ENCODE measurements around the gene MT1M.
"Not testable (repeated sequence)": the region's sequence is repeated elsewhere in the genome, so short reads cannot be mapped to it uniquely, and the experiment has no call there.

MT1M gene

DNA sequence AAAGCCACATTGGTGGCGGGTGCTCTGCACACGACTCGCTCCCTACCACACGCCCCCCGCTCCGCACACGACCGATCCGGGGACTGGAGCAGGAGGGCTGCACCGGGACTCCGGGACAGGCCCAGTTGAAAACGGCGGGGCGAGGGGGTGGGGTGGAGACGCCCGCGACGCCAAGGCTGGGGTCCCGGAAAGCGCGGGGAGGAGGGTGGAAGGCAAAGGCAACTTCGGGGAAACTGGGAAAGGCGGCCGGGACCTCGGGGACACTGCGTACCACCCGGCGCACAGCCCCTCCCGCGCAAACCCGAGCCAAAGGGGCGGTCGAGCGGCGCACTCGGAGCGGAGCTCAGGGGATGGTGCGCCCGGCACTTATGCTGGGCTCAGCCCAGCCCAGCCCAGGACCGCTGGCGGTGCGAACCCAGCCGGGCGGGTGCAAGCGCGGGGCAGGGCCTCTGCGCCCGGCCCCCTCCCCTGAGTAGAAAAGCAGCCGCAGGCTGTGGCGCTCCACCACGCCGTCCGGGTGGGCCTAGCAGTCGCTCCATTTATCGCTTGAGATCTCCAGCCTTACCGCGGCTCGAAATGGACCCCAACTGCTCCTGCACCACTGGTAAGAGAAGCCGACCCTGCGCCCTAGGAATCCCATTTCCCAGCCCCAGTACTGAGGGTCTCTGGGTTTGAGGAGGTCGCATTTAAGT is at the start of gene MT1M:
MT1M (plus strand) TSS at position 504 of the 692 bp plus-strand sequence; CDS start at position 577, 73 bp downstream.
- H3K79me2 ChIP-seq (ENCODE audit: insufficient read depth, low read length): no peaks in the 10 kb centered on the region
- H2AFZ ChIP-seq (ENCODE audit: low read depth, low read length, severe bottlenecking): no peak within 1 kb of the TSS
- TF ChIP-seq, protein P1, sequence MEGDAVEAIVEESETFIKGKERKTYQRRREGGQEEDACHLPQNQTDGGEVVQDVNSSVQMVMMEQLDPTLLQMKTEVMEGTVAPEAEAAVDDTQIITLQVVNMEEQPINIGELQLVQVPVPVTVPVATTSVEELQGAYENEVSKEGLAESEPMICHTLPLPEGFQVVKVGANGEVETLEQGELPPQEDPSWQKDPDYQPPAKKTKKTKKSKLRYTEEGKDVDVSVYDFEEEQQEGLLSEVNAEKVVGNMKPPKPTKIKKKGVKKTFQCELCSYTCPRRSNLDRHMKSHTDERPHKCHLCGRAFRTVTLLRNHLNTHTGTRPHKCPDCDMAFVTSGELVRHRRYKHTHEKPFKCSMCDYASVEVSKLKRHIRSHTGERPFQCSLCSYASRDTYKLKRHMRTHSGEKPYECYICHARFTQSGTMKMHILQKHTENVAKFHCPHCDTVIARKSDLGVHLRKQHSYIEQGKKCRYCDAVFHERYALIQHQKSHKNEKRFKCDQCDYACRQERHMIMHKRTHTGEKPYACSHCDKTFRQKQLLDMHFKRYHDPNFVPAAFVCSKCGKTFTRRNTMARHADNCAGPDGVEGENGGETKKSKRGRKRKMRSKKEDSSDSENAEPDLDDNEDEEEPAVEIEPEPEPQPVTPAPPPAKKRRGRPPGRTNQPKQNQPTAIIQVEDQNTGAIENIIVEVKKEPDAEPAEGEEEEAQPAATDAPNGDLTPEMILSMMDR (IDR thresholded peaks at IDR 0.05; ENCODE audit: insufficient read depth, low read length, poor library complexity, severe bottlenecking): no peak
- TF ChIP-seq EZH2phosphoT487 (conservative IDR thresholded peaks at IDR 0.05; ENCODE audit: low read length): no peak
- no peaks in the 10 kb centered on the region for H3K9me3 ChIP-seq (ENCODE audit: insufficient read depth, low read length)
- no peak within 1 kb of the TSS for H3K4me2 ChIP-seq (ENCODE audit: low read depth, low read length, poor library complexity, severe bottlenecking)
- H4K20me1 ChIP-seq (ENCODE audit: low read depth, low read length): no peaks in the 10 kb centered on the region
- H3K27me3 ChIP-seq (ENCODE audit: low read length): no peaks in the 10 kb centered on the region
- no peaks in the 10 kb centered on the region for H3K9me2 ChIP-seq (replicated peaks; ENCODE audit: insufficient read depth, low read length)
- no peak within 1 kb of the TSS for H3K9ac ChIP-seq (ENCODE audit: low read length)
- H3K36me3 ChIP-seq (ENCODE audit: low read length): no peaks in the 10 kb centered on the region
- H3F3A ChIP-seq (ENCODE audit: insufficient read depth): no peaks in the 10 kb centered on the region
- no peak within 1 kb of the TSS for H3K4me3 ChIP-seq (ENCODE audit: insufficient read depth, low read length, poor library complexity, severe bottlenecking)
- H3K27ac ChIP-seq (ENCODE audit: low read depth, low read length): no peak within 1 kb of the TSS

DNA sequence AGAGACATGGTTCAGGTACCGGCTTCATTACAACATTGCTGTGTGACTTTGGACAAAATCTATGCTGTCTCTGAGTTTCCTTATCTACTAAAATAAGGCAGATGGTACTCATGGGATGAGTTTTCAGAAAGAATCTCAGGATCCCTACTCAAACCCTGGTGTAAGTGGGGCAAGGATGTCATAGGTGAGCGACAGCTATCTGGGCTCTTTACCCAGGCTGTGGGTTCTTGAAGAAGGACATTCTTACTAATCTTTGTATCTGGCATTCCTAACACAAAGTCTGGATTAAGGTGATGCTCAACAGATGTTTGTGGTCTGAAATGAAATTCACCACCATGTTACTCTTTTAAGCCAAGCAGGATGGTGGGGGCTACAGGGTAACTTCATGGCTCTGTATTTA is 49.5 kb upstream of the MT1M start:
- not testable (repeated sequence) for H3K4me2 ChIP-seq (ENCODE audit: low read depth, low read length, poor library complexity, severe bottlenecking); H3K27me3 ChIP-seq (ENCODE audit: low read length); H3K9me2 ChIP-seq (replicated peaks; ENCODE audit: insufficient read depth, low read length); H2AFZ ChIP-seq (ENCODE audit: low read depth, low read length, severe bottlenecking); H3K27ac ChIP-seq (ENCODE audit: low read depth, low read length); H3K9me3 ChIP-seq (ENCODE audit: insufficient read depth, low read length); H3K4me3 ChIP-seq (ENCODE audit: insufficient read depth, low read length, poor library complexity, severe bottlenecking); H3F3A ChIP-seq (ENCODE audit: insufficient read depth); H3K36me3 ChIP-seq (ENCODE audit: low read length); H3K9ac ChIP-seq (ENCODE audit: low read length); H4K20me1 ChIP-seq (ENCODE audit: low read depth, low read length); H3K79me2 ChIP-seq (ENCODE audit: insufficient read depth, low read length)

DNA sequence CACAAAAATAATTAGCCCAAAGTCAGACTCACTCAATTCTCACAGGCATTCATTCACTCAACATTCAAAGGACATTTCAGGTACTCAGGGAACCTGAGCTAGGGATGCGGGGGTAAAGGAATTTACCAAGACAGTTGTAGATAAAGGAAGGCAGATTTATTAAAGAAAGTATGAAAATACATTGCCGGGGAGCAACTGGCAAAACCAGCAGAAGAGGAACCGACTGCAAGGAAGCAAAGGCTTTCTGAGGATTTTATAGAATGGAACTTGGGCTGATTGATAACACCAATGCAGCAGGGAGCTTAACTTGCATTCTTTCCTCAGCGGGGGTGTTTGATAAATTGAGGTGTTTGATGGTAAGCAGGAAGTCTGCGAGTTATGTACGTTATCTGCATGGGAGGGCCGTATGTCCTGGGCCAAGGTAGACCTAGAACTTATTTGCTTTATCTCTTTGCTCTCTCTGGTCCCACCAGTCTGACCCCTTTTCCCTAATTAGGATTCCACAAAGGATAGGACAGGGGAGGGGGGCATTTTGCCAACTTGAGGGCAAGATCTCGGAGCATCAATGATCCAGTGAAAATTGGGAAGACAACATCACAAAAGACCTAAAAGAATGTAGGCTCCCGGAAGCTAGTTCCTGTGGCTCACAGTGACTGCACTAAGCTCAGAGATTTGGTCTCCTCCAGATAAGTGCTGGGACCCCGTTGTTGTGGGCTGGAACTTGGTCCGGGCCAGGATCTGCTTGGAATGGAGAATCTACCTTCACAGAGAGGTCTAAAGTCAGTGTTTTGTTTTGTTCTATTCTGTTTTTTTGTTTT is 48.9 kb upstream of the MT1M start:
- Histone ChIP-seq H3K36me3 (ENCODE audit: low read length) (no peaks in the 10 kb centered on the region), H3K27ac (ENCODE audit: low read depth, low read length) (no peak overlapping the region), H3K9me3 (ENCODE audit: insufficient read depth, low read length) (no peaks in the 10 kb centered on the region), H3F3A (ENCODE audit: insufficient read depth) (no peaks in the 10 kb centered on the region), H2AFZ (ENCODE audit: low read depth, low read length, severe bottlenecking) (no peak overlapping the region), H3K9me2 (replicated peaks; ENCODE audit: insufficient read depth, low read length) (no peaks in the 10 kb centered on the region), H4K20me1 (ENCODE audit: low read depth, low read length) (no peaks in the 10 kb centered on the region), H3K79me2 (ENCODE audit: insufficient read depth, low read length) (no peaks in the 10 kb centered on the region), H3K9ac (ENCODE audit: low read length) (no peak overlapping the region), H3K4me3 (ENCODE audit: insufficient read depth, low read length, poor library complexity, severe bottlenecking) (no peak overlapping the region), H3K4me2 (ENCODE audit: low read depth, low read length, poor library complexity, severe bottlenecking) (no peak overlapping the region), H3K27me3 (ENCODE audit: low read length) (no peaks in the 10 kb centered on the region)
- TF ChIP-seq, protein P1 (IDR thresholded peaks at IDR 0.05; ENCODE audit: insufficient read depth, low read length, poor library complexity, severe bottlenecking): no peak
- TF ChIP-seq EZH2phosphoT487 (conservative IDR thresholded peaks at IDR 0.05; ENCODE audit: low read length): no peak

DNA sequence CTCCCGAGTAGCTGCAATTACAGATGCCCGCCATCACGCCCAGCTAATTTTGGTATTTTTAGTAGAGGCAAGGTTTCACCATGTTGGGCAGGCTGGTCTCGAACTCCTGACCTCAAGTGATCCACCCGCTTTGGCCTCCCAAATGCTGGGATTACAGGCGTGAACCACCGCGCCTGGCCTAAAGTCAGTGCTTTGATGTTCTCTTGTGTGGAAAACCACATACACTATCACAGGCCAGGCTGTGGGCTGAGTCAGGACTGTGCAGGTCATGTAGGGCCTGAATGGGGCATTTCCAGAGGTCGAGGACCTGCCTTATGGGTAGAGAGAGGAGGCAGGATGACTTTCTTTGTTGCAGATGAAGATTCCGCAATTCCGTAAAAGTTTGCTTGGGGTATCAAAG is 48.2 kb upstream of the MT1M start:
- Histone ChIP-seq H3K27ac (ENCODE audit: low read depth, low read length) (no peak overlapping the region), H4K20me1 (ENCODE audit: low read depth, low read length) (no peaks in the 10 kb centered on the region), H3K9me2 (replicated peaks; ENCODE audit: insufficient read depth, low read length) (no peaks in the 10 kb centered on the region), H2AFZ (ENCODE audit: low read depth, low read length, severe bottlenecking) (no peak overlapping the region), H3K27me3 (ENCODE audit: low read length) (no peaks in the 10 kb centered on the region), H3K4me2 (ENCODE audit: low read depth, low read length, poor library complexity, severe bottlenecking) (no peak overlapping the region), H3F3A (ENCODE audit: insufficient read depth) (no peaks in the 10 kb centered on the region), H3K9ac (ENCODE audit: low read length) (no peak overlapping the region), H3K36me3 (ENCODE audit: low read length) (no peaks in the 10 kb centered on the region), H3K9me3 (ENCODE audit: insufficient read depth, low read length) (no peaks in the 10 kb centered on the region), H3K79me2 (ENCODE audit: insufficient read depth, low read length) (no peaks in the 10 kb centered on the region), H3K4me3 (ENCODE audit: insufficient read depth, low read length, poor library complexity, severe bottlenecking) (no peak overlapping the region)
- TF ChIP-seq EZH2phosphoT487 (conservative IDR thresholded peaks at IDR 0.05; ENCODE audit: low read length): no peak
- TF ChIP-seq, protein P1 (IDR thresholded peaks at IDR 0.05; ENCODE audit: insufficient read depth, low read length, poor library complexity, severe bottlenecking): no peak
